ENCODE data around the gene SERPINB7. TPM values are rescaled to one million over a fixed set of nuclear protein-coding genes. Genes with fewer than 3 reads are reported as not detected.
A peak's percentile ranks its signal among the peaks of the same experiment; 100 is the strongest.

Gene SERPINB7
- total and polyA plus RNA-seq, 2 of the 4 experiments (the other 2 are of a cell fraction): 79.9 to 100 TPM

DNA sequence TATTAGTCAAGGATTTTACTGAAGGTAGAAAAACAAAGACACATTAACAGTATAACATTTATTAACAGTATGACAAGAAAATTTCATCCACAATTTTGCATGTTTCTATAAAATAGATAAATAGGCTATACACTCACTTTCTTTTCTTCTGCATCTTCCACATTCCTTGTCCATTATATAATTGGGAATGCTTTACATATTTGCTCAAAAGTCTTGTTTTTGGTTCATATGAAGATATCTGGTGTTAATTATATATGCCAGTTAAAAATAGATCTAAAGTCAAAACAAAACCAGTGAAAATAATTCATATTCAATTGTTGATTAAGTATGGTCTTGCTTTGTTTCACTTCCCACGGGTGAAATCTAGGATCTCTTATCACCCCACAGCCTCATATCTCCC, 53.4 kb downstream of the SERPINB7 start:
- peak overlapping the region; percentile 1 for H2BK120ac ChIP-seq (ENCODE audit: low read depth, low read length)
- H3K56ac ChIP-seq (ENCODE audit: extremely low read depth, insufficient read depth, low read length): no peak overlapping the region
- no peak for TF ChIP-seq FOS (IDR thresholded peaks at IDR 0.05; ENCODE audit: low read depth, low read length)
- TF ChIP-seq, protein P1, sequence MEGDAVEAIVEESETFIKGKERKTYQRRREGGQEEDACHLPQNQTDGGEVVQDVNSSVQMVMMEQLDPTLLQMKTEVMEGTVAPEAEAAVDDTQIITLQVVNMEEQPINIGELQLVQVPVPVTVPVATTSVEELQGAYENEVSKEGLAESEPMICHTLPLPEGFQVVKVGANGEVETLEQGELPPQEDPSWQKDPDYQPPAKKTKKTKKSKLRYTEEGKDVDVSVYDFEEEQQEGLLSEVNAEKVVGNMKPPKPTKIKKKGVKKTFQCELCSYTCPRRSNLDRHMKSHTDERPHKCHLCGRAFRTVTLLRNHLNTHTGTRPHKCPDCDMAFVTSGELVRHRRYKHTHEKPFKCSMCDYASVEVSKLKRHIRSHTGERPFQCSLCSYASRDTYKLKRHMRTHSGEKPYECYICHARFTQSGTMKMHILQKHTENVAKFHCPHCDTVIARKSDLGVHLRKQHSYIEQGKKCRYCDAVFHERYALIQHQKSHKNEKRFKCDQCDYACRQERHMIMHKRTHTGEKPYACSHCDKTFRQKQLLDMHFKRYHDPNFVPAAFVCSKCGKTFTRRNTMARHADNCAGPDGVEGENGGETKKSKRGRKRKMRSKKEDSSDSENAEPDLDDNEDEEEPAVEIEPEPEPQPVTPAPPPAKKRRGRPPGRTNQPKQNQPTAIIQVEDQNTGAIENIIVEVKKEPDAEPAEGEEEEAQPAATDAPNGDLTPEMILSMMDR (conservative IDR thresholded peaks at IDR 0.05; ENCODE audit: low read depth, low read length): no peak
- no peak for TF ChIP-seq NFE2L2 (IDR thresholded peaks at IDR 0.05; ENCODE audit: low read depth, low read length)
- TF ChIP-seq BHLHE40 (IDR thresholded peaks at IDR 0.05; ENCODE audit: low read depth, low read length): no peak
- no peak for TF ChIP-seq RFX5 (IDR thresholded peaks at IDR 0.05; ENCODE audit: low read depth, low read length)
- TF ChIP-seq SMC3 (IDR thresholded peaks at IDR 0.05; ENCODE audit: low read depth, low read length): no peak
- TF ChIP-seq RAD21 (IDR thresholded peaks at IDR 0.05; ENCODE audit: low read length): no peak
- TF ChIP-seq CHD1 (IDR thresholded peaks at IDR 0.05; ENCODE audit: low read depth, low read length): no peak
- TF ChIP-seq MXI1 (IDR thresholded peaks at IDR 0.05; ENCODE audit: borderline replicate concordance, low read depth, low read length): no peak
- TF ChIP-seq, protein P2, sequence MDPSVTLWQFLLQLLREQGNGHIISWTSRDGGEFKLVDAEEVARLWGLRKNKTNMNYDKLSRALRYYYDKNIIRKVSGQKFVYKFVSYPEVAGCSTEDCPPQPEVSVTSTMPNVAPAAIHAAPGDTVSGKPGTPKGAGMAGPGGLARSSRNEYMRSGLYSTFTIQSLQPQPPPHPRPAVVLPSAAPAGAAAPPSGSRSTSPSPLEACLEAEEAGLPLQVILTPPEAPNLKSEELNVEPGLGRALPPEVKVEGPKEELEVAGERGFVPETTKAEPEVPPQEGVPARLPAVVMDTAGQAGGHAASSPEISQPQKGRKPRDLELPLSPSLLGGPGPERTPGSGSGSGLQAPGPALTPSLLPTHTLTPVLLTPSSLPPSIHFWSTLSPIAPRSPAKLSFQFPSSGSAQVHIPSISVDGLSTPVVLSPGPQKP (IDR thresholded peaks at IDR 0.05; ENCODE audit: borderline replicate concordance, low read depth, low read length): no peak
- TF ChIP-seq, protein P3, sequence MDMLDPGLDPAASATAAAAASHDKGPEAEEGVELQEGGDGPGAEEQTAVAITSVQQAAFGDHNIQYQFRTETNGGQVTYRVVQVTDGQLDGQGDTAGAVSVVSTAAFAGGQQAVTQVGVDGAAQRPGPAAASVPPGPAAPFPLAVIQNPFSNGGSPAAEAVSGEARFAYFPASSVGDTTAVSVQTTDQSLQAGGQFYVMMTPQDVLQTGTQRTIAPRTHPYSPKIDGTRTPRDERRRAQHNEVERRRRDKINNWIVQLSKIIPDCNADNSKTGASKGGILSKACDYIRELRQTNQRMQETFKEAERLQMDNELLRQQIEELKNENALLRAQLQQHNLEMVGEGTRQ (IDR thresholded peaks at IDR 0.05; ENCODE audit: low read depth, low read length): no peak
- no peak for TF ChIP-seq MAZ (IDR thresholded peaks at IDR 0.05; ENCODE audit: borderline replicate concordance, low read depth, low read length)
- TF ChIP-seq RCOR1 (IDR thresholded peaks at IDR 0.05; ENCODE audit: insufficient replicate concordance, low read length): no peak
- no peak for TF ChIP-seq POLR2A (IDR thresholded peaks at IDR 0.05; ENCODE audit: low read depth, low read length)
- no peak for TF ChIP-seq MAFK (IDR thresholded peaks at IDR 0.05; ENCODE audit: low read depth, low read length)
- no peak for TF ChIP-seq CEBPB (IDR thresholded peaks at IDR 0.05; ENCODE audit: low read depth, low read length)
- peak overlapping the region in 1 of 2 experiments; percentile 2; a peak in 1 of 4 replicates for H4K8ac ChIP-seq (ENCODE audit: low read depth in 2 of 2, low read length in 2 of 2)
- ATAC-seq (ENCODE audit: low read depth) (no peak), DNase-seq (no peak)
- no peak overlapping the region for H2AK5ac ChIP-seq (ENCODE audit: low read depth, low read length)
- ChIA-PET CTCF (no interaction called here), POLR2A (ENCODE audit: unreplicated experiment) (no interaction called here)
- in situ Hi-C loops (cut with MboI; ENCODE audit: low sequenced_read_pairs) (no loop called here), dilution Hi-C loops (cut with HindIII; ENCODE audit: low sequenced_read_pairs, unreplicated experiment) (no loop called here), intact Hi-C loops (cut with micrococcal nuclease) (no loop called here)
- peaks cover 9% of the 10 kb centered on the region for H3K9me1 ChIP-seq (ENCODE audit: insufficient read depth, low read length)
- no peak overlapping the region for H2AK9ac ChIP-seq (replicated peaks; ENCODE audit: low read depth, low read length, poor library complexity)
- no peak overlapping the region for H2AFZ ChIP-seq (replicated peaks; ENCODE audit: low read length, poor library complexity)
- H3K27me3 ChIP-seq (ENCODE audit: control insufficient read depth, insufficient read depth, low read length): no peaks in the 10 kb centered on the region
- peaks cover 14% of the 10 kb centered on the region for H3K4me1 ChIP-seq (ENCODE audit: control insufficient read depth, insufficient read depth, low read length)
- H3K23ac ChIP-seq (ENCODE audit: low read depth, low read length): no peak overlapping the region; the same call in 1 of the 2 replicates
- H3K9me3 ChIP-seq (ENCODE audit: control insufficient read depth, insufficient read depth, low read length): no peaks in the 10 kb centered on the region
- no peak overlapping the region for H3K4me3 ChIP-seq (ENCODE audit: insufficient read depth, low read depth, low read length)
- no peak overlapping the region; the same call in 1 of the 2 replicates for H4K91ac ChIP-seq (ENCODE audit: insufficient read depth, low read depth, low read length)
- H3K4me2 ChIP-seq (ENCODE audit: low read depth, low read length): no peak overlapping the region
- H3K4ac ChIP-seq (ENCODE audit: low read depth, low read length): 0 out of 2 replicates have a peak overlapping the region, but pooled peaks have one; percentile 1
- no peak overlapping the region for H2BK15ac ChIP-seq (ENCODE audit: low read depth, low read length)
- H3K9ac ChIP-seq (ENCODE audit: low read depth, low read length): no peak overlapping the region
- no peaks in the 10 kb centered on the region for H4K20me1 ChIP-seq (ENCODE audit: insufficient read depth, low read length)
- no peak overlapping the region for H3K27ac ChIP-seq (ENCODE audit: insufficient read depth, low read length)
- no peaks in the 10 kb centered on the region for H3K79me1 ChIP-seq (ENCODE audit: low read depth in 1 of 2, low read length in 2 of 2)
- no peak overlapping the region for H3K18ac ChIP-seq (ENCODE audit: low read depth, low read length)
- BruUV-seq (replicated peaks): no TSS peak
- H2BK5ac ChIP-seq (ENCODE audit: low read depth, low read length, poor library complexity, severe bottlenecking): no peak overlapping the region
- peak overlapping the region; percentile 27; the same call in 1 of the 2 replicates for H3K14ac ChIP-seq (replicated peaks; ENCODE audit: low read depth, low read length)
- H2BK20ac ChIP-seq (ENCODE audit: low read depth, low read length): peak overlapping the region; percentile 33; the same call in 1 of the 2 replicates
- no CpG with 5 or more reads among the region's 1 CpG for WGBS, 2 experiments (ENCODE audit: extremely low coverage in 2 of 2, insufficient read length in 1 of 2)
- H3K36me3 ChIP-seq (ENCODE audit: control insufficient read depth, insufficient read depth, low read length): no peaks in the 10 kb centered on the region
- no peak overlapping the region for H4K5ac ChIP-seq (ENCODE audit: low read depth, low read length)
